Upper lobe of left lung (tissue), 4 donors: ENCODE data around the gene IL37.

Experiments
- EP300 ChIP-seq, 4 donors: sonication (generic); formaldehyde crosslinking; IDR thresholded peaks; one replicate each; pipeline ENCODE4 v1.5.1; 2017; ENCODE audit warnings: antibody characterized with exemption in 4 of 4, control low read depth in 2 of 4
- POLR2AphosphoS5 ChIP-seq, 2 donors: sonication (generic); formaldehyde crosslinking; IDR thresholded peaks; one replicate each; pipeline ENCODE4 v1.5.1; 2017; ENCODE audit warnings: antibody characterized with exemption in 2 of 2
- TF ChIP-seq, protein P1 (sequence below), 6 experiments: fragments of 450-650 bp in 4 of 6; fragments of 200-600 bp in 2 of 6; sonication (generic) in 2 of 6; IDR thresholded peaks; one replicate each; pipeline ENCODE4 v1.5.1; 2016 to 2019; ENCODE audit warnings: antibody characterized with exemption in 6 of 6

DNA sequence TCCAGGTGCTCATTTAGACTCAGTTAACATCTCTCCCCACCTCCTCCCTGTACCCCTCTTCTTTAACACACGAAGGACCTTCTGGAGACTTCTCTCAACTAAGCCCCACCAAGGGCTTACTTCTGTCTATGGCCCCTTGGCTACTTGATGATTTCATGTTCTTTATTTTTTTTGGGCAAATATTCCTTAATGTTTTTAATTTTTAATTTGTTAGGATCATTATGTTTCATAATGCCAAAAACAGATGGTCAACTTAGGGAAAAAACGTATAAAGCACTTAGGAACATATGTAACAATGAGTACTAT, 25.9 kb downstream of the IL37 start:
- TF ChIP-seq, protein P1, sequence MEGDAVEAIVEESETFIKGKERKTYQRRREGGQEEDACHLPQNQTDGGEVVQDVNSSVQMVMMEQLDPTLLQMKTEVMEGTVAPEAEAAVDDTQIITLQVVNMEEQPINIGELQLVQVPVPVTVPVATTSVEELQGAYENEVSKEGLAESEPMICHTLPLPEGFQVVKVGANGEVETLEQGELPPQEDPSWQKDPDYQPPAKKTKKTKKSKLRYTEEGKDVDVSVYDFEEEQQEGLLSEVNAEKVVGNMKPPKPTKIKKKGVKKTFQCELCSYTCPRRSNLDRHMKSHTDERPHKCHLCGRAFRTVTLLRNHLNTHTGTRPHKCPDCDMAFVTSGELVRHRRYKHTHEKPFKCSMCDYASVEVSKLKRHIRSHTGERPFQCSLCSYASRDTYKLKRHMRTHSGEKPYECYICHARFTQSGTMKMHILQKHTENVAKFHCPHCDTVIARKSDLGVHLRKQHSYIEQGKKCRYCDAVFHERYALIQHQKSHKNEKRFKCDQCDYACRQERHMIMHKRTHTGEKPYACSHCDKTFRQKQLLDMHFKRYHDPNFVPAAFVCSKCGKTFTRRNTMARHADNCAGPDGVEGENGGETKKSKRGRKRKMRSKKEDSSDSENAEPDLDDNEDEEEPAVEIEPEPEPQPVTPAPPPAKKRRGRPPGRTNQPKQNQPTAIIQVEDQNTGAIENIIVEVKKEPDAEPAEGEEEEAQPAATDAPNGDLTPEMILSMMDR (IDR thresholded peaks at IDR 0.05), result no peak
- no peak for TF ChIP-seq EP300 (IDR thresholded peaks at IDR 0.05)
- TF ChIP-seq POLR2AphosphoS5 (IDR thresholded peaks at IDR 0.05), result no peak
